SK-N-SH treated with all-trans-retinoic acid at 6 μM for 48 hours (cell line): ENCODE measurements around the gene ADORA1.

Experiments used
- ATAC-seq: fragments of 200-7000 bp; cut with Tn5 transposase; 3 replicates; pipeline ENCODE4 v1.9.1; 2020; ENCODE audit warnings: mild to moderate bottlenecking, moderate library complexity
- ARNTL ChIP-seq: fragments of 450-650 bp; formaldehyde crosslinking; IDR thresholded peaks from 2 replicates; pipeline ENCODE4 v1.5.0; 2020; ENCODE audit warnings: low read depth, mild to moderate bottlenecking, moderate library complexity, borderline replicate concordance
- BACH2 ChIP-seq: fragments of 250-450 bp; sonication (Bioruptor Pico); IDR thresholded peaks from 2 replicates; pipeline ENCODE4 v1.9.0; 2021; ENCODE audit warnings: mild to moderate bottlenecking, borderline replicate concordance
- CREB5 ChIP-seq: fragments of 250-450 bp; sonication (Bioruptor Pico); IDR thresholded peaks from 2 replicates; pipeline ENCODE4 v1.5.1; 2020; ENCODE audit warnings: low read depth, mild to moderate bottlenecking, moderate library complexity
- CSDC2 ChIP-seq: fragments of 250-450 bp; sonication (Bioruptor Pico); IDR thresholded peaks from 2 replicates; pipeline ENCODE4 v1.5.0; 2020; ENCODE audit warnings: mild to moderate bottlenecking, moderate library complexity
- CSRNP3 ChIP-seq: fragments of 250-450 bp; sonication (Bioruptor Pico); IDR thresholded peaks from 2 replicates; pipeline ENCODE4 v1.5.1; 2021; ENCODE audit warnings: mild to moderate bottlenecking, moderate library complexity
- ESRRG ChIP-seq: fragments of 250-450 bp; sonication (Bioruptor Pico); IDR thresholded peaks from 2 replicates; pipeline ENCODE4 v1.6.1; 2021; ENCODE audit warnings: mild to moderate bottlenecking
- GLIS3 ChIP-seq: fragments of 250-450 bp; sonication (Bioruptor Pico); IDR thresholded peaks from 2 replicates; pipeline ENCODE4 v1.5.0; 2020; ENCODE audit warnings: mild to moderate bottlenecking, moderate library complexity
- ISL1 ChIP-seq: fragments of 250-450 bp; sonication (Bioruptor Pico); IDR thresholded peaks from 2 replicates; pipeline ENCODE4 v2.1.2; 2022; ENCODE audit warnings: mild to moderate bottlenecking, moderate library complexity
- OSR1 ChIP-seq: fragments of 250-450 bp; sonication (Bioruptor Pico); IDR thresholded peaks from 2 replicates; pipeline ENCODE4 v1.8.0; 2022; ENCODE audit warnings: moderate library complexity, mild to moderate bottlenecking, inconsistent platforms
- PATZ1 ChIP-seq: fragments of 250-450 bp; sonication (Bioruptor Pico); IDR thresholded peaks from 2 replicates; pipeline ENCODE4 v1.8.0; 2020; ENCODE audit warnings: mild to moderate bottlenecking, moderate library complexity, borderline replicate concordance
- POU6F1 ChIP-seq: fragments of 250-450 bp; sonication (Bioruptor Pico); IDR thresholded peaks from 2 replicates; pipeline ENCODE4 v1.8.0; 2021; ENCODE audit warnings: low read depth, mild to moderate bottlenecking, moderate library complexity, borderline replicate concordance
- PPARA ChIP-seq: fragments of 250-450 bp; sonication (Bioruptor Pico); IDR thresholded peaks from 2 replicates; pipeline ENCODE4 v1.5.0; 2020; ENCODE audit warnings: mild to moderate bottlenecking, borderline replicate concordance
- RARB ChIP-seq: fragments of 250-450 bp; sonication (Bioruptor Pico); IDR thresholded peaks from 2 replicates; pipeline ENCODE4 v1.8.0; 2021; ENCODE audit warnings: mild to moderate bottlenecking, moderate library complexity
- SNAI2 ChIP-seq: fragments of 250-450 bp; sonication (Bioruptor Pico); IDR thresholded peaks from 2 replicates; pipeline ENCODE4 v1.5.0; 2020; ENCODE audit warnings: mild to moderate bottlenecking, moderate library complexity
- TCF4 ChIP-seq: fragments of 250-450 bp; sonication (Bioruptor Pico); IDR thresholded peaks from 2 replicates; pipeline ENCODE4 v1.8.0; 2021; ENCODE audit warnings: mild to moderate bottlenecking, moderate library complexity, borderline replicate concordance
- TOX ChIP-seq: fragments of 250-450 bp; sonication (Bioruptor Pico); IDR thresholded peaks from 2 replicates; pipeline ENCODE4 v1.8.0; 2021; ENCODE audit warnings: mild to moderate bottlenecking, moderate library complexity, borderline replicate concordance
- ZC3H10 ChIP-seq: fragments of 250-450 bp; sonication (Bioruptor Pico); IDR thresholded peaks from 2 replicates; pipeline ENCODE4 v1.5.1; 2021; ENCODE audit warnings: mild to moderate bottlenecking, moderate library complexity
- ZFP3 ChIP-seq: fragments of 250-450 bp; sonication (Bioruptor Pico); IDR thresholded peaks from 2 replicates; pipeline ENCODE4 v1.5.0; 2020; ENCODE audit warnings: mild to moderate bottlenecking, moderate library complexity
- ZFP30 ChIP-seq: fragments of 450-650 bp; formaldehyde crosslinking; IDR thresholded peaks from 2 replicates; pipeline ENCODE4 v1.5.0; 2022; ENCODE audit warnings: mild to moderate bottlenecking, moderate library complexity
- ZNF565 ChIP-seq: fragments of 450-650 bp; formaldehyde crosslinking; conservative IDR thresholded peaks from 2 replicates; pipeline ENCODE4 v1.5.0; 2020; ENCODE audit warnings: low read depth, mild to moderate bottlenecking, moderate library complexity
- ZNF8 ChIP-seq: fragments of 450-650 bp; formaldehyde crosslinking; IDR thresholded peaks from 2 replicates; pipeline ENCODE4 v1.5.0; 2020; ENCODE audit warnings: mild to moderate bottlenecking, moderate library complexity

Gene ADORA1

GRCh38 chr1:203178821-203179666 lies 51.5 kb downstream of the ADORA1 start:
- no peak for TF ChIP-seq PPARA (CRISPR knock-in tag)
- TF ChIP-seq RARB (CRISPR knock-in tag): no peak
- no peak for TF ChIP-seq CSRNP3 (CRISPR knock-in tag)
- TF ChIP-seq SNAI2: no peak
- no peak for TF ChIP-seq PATZ1
- no peak for TF ChIP-seq BACH2
- no peak for ATAC-seq

GRCh38 chr1:203179667-203180005 lies 52.1 kb downstream of the ADORA1 start:
- ATAC-seq: no peak
- no peak for TF ChIP-seq POU6F1 (CRISPR knock-in tag)
- TF ChIP-seq ISL1 (CRISPR knock-in tag): no peak
- TF ChIP-seq ZNF8 (CRISPR knock-in tag): no peak
- TF ChIP-seq TCF4 (CRISPR knock-in tag): no peak
- no peak for TF ChIP-seq CSDC2 (CRISPR knock-in tag)
- TF ChIP-seq GLIS3 (CRISPR knock-in tag): no peak
- TF ChIP-seq ZFP3 (CRISPR knock-in tag): no peak
- no peak for TF ChIP-seq PATZ1
- TF ChIP-seq CSRNP3 (CRISPR knock-in tag): no peak
- TF ChIP-seq ARNTL (CRISPR knock-in tag): no peak
- no peak for TF ChIP-seq ZC3H10 (CRISPR knock-in tag)
- TF ChIP-seq OSR1 (CRISPR knock-in tag): no peak
- no peak for TF ChIP-seq PPARA (CRISPR knock-in tag)
- TF ChIP-seq SNAI2: no peak
- TF ChIP-seq TOX (CRISPR knock-in tag): no peak
- no peak for TF ChIP-seq BACH2
- no peak for TF ChIP-seq ZNF565
- no peak for TF ChIP-seq ESRRG (CRISPR knock-in tag)
- no peak for TF ChIP-seq ZFP30 (CRISPR knock-in tag)

- no peak for ATAC-seq
- TF ChIP-seq BACH2 (no peak), ZNF565 (no peak), CREB5 (CRISPR knock-in tag) (no peak), OSR1 (CRISPR knock-in tag) (no peak), PPARA (CRISPR knock-in tag) (no peak), RARB (CRISPR knock-in tag) (no peak), ISL1 (CRISPR knock-in tag) (no peak), TOX (CRISPR knock-in tag) (no peak), ARNTL (CRISPR knock-in tag) (no peak), PATZ1 (no peak), ZC3H10 (CRISPR knock-in tag) (no peak), CSRNP3 (CRISPR knock-in tag) (no peak)
These were observed 53.2 kb downstream of the ADORA1 start for GRCh38 chr1:203180611-203181330.
